Measurements from ENCODE around the gene GPR135.

- TF ChIP-seq, protein P1, sequence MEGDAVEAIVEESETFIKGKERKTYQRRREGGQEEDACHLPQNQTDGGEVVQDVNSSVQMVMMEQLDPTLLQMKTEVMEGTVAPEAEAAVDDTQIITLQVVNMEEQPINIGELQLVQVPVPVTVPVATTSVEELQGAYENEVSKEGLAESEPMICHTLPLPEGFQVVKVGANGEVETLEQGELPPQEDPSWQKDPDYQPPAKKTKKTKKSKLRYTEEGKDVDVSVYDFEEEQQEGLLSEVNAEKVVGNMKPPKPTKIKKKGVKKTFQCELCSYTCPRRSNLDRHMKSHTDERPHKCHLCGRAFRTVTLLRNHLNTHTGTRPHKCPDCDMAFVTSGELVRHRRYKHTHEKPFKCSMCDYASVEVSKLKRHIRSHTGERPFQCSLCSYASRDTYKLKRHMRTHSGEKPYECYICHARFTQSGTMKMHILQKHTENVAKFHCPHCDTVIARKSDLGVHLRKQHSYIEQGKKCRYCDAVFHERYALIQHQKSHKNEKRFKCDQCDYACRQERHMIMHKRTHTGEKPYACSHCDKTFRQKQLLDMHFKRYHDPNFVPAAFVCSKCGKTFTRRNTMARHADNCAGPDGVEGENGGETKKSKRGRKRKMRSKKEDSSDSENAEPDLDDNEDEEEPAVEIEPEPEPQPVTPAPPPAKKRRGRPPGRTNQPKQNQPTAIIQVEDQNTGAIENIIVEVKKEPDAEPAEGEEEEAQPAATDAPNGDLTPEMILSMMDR (IDR thresholded peaks at IDR 0.05) = no peak
- TF ChIP-seq POLR2A (IDR thresholded peaks at IDR 0.05) = no peak
These were observed 47.9 kb downstream of the GPR135 start for GRCh38 chr14:59417311-59417710.
